PC-3 (cell line): ENCODE measurements around the gene ABL2.

ENCODE experiments used
- CTCF ChIP-seq: fragments of 300-600 bp; sonication (generic); conservative IDR thresholded peaks from 2 replicates; pipeline ENCODE4 v1.5.1; 2017; ENCODE audit warnings: antibody characterized with exemption, low read depth, mild to moderate bottlenecking, low read length
- EZH2 ChIP-seq: fragments of 300-600 bp; sonication (generic); IDR thresholded peaks from one replicate; pipeline ENCODE4 v1.6.1; 2017; ENCODE audit warnings: antibody characterized with exemption, mild to moderate bottlenecking, low read length; ENCODE audit not compliant: unreplicated experiment
- EZH2phosphoT487 ChIP-seq: fragments of 300-600 bp; sonication (generic); IDR thresholded peaks from 2 replicates; pipeline ENCODE4 v1.6.1; 2018; ENCODE audit warnings: mild to moderate bottlenecking, antibody characterized with exemption, low read length, borderline replicate concordance

- TF ChIP-seq CTCF (no peak), EZH2 (no peak), EZH2phosphoT487 (no peak)
These were observed 146.5 kb downstream of the ABL2 start for GRCh38 chr1:179082999-179083335.
